ENCODE measurements around the gene APOB. TPM values are rescaled to one million over a fixed set of nuclear protein-coding genes. Genes with fewer than 3 reads are reported as not detected.

APOB gene
- total and polyA plus RNA-seq, 2 of the 13 experiments (the other 11 are each of a cell fraction or from before 2014, with no cell fraction given) = 1,569 to 2,515 TPM

DNA sequence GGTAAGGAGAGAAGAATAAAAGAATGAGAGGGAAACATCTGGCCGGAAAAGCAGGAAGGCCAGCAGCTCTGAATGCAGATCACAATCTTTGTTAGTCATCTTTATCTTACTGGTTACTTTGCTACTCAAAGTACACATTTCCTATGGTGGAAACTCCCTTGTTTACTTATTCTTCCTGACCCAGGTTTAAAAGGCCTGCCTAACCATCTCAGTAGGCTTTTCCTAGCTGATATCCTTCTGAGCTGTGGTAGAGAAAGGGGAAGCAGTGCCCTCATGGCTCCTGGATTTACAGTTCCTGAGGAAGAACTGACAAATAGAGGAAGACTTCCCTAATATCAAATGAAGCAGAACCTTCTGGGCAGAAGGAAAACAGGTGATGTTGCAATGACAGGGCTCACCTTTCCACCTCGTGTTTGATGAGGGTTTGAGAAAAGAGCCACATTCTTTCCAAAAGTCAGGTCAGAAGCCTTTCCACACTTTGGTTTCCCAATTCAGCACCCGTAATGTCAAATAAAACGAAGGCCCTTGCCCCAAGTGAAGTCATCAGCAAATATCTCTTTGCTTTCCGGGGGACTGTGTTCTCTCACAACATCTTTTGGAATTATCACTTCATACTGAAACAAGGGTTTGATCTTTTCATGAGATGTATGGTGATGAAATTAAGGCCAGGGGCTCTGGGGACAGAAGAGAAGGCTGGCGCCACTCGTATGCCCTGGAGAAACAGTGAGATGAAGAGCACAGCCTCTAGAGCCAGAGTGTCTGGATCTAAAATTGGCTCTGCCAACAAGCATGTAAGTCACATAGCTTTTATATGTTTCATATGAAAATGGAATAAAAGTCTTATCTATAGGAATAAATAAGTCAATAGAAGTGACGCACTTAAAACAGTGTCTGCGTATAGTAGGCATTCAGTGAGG, 26.7 kb upstream of the APOB start (continued):
- TF ChIP-seq U2AF2 (IDR thresholded peaks at IDR 0.05; ENCODE audit: low read depth, low read length) (no peak), MLLT10 (CRISPR knock-in tag; IDR thresholded peaks at IDR 0.05) (no peak), ZNF83 (CRISPR knock-in tag; IDR thresholded peaks at IDR 0.05; ENCODE audit: borderline replicate concordance) (no peak), HCFC1 (IDR thresholded peaks at IDR 0.05; ENCODE audit: low read depth, low read length) (no peak), NFIC (IDR thresholded peaks at IDR 0.05; ENCODE audit: low read length) (peak; percentile 90), NAIF1 (CRISPR knock-in tag; IDR thresholded peaks at IDR 0.05; ENCODE audit: borderline replicate concordance) (0 out of 2 replicates have a peak, but pooled peaks have one; percentile 53), ELF3 (CRISPR knock-in tag; IDR thresholded peaks at IDR 0.05) (peak; percentile 95), ZNF546 (CRISPR knock-in tag; conservative IDR thresholded peaks at IDR 0.05) (no peak), MAFF (IDR thresholded peaks at IDR 0.05; ENCODE audit: low read depth, low read length) (no peak), MZF1 (CRISPR knock-in tag; IDR thresholded peaks at IDR 0.05; ENCODE audit: borderline replicate concordance) (no peak), HOXA5 (CRISPR knock-in tag; IDR thresholded peaks at IDR 0.05) (peak; percentile 85), TBX3 (IDR thresholded peaks at IDR 0.05; ENCODE audit: borderline replicate concordance) (0 out of 2 replicates have a peak, but pooled peaks have one; percentile 16), MAFG (CRISPR knock-in tag; IDR thresholded peaks at IDR 0.05) (no peak), SUZ12 (IDR thresholded peaks at IDR 0.05; ENCODE audit: low read depth, low read length) (no peak), POLR2AphosphoS2 (IDR thresholded peaks at IDR 0.05; ENCODE audit: low read depth, low read length) (no peak), ZNF3 (CRISPR knock-in tag; IDR thresholded peaks at IDR 0.05) (0 out of 2 replicates have a peak, but pooled peaks have one; percentile 50), ZNF138 (CRISPR knock-in tag; IDR thresholded peaks at IDR 0.05; ENCODE audit: low read depth) (no peak), NKX3-1 (CRISPR knock-in tag; IDR thresholded peaks at IDR 0.05) (0 out of 2 replicates have a peak, but pooled peaks have one; percentile 83), SRSF4 (IDR thresholded peaks at IDR 0.05; ENCODE audit: low read depth, low read length, poor library complexity, severe bottlenecking) (no peak)
- TF ChIP-seq, protein P1, sequence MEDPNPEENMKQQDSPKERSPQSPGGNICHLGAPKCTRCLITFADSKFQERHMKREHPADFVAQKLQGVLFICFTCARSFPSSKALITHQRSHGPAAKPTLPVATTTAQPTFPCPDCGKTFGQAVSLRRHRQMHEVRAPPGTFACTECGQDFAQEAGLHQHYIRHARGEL (CRISPR knock-in tag; IDR thresholded peaks at IDR 0.05) = no peak
- TF ChIP-seq, protein P2, sequence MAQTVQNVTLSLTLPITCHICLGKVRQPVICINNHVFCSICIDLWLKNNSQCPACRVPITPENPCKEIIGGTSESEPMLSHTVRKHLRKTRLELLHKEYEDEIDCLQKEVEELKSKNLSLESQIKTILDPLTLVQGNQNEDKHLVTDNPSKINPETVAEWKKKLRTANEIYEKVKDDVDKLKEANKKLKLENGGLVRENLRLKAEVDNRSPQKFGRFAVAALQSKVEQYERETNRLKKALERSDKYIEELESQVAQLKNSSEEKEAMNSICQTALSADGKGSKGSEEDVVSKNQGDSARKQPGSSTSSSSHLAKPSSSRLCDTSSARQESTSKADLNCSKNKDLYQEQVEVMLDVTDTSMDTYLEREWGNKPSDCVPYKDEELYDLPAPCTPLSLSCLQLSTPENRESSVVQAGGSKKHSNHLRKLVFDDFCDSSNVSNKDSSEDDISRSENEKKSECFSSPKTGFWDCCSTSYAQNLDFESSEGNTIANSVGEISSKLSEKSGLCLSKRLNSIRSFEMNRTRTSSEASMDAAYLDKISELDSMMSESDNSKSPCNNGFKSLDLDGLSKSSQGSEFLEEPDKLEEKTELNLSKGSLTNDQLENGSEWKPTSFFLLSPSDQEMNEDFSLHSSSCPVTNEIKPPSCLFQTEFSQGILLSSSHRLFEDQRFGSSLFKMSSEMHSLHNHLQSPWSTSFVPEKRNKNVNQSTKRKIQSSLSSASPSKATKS (CRISPR knock-in tag; IDR thresholded peaks at IDR 0.05) = peak; percentile 16; the same call in 1 of the 2 replicates
- TF ChIP-seq, protein P3, sequence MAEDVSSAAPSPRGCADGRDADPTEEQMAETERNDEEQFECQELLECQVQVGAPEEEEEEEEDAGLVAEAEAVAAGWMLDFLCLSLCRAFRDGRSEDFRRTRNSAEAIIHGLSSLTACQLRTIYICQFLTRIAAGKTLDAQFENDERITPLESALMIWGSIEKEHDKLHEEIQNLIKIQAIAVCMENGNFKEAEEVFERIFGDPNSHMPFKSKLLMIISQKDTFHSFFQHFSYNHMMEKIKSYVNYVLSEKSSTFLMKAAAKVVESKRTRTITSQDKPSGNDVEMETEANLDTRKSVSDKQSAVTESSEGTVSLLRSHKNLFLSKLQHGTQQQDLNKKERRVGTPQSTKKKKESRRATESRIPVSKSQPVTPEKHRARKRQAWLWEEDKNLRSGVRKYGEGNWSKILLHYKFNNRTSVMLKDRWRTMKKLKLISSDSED (CRISPR knock-in tag; IDR thresholded peaks at IDR 0.05) = no peak
- TF ChIP-seq, protein P4, sequence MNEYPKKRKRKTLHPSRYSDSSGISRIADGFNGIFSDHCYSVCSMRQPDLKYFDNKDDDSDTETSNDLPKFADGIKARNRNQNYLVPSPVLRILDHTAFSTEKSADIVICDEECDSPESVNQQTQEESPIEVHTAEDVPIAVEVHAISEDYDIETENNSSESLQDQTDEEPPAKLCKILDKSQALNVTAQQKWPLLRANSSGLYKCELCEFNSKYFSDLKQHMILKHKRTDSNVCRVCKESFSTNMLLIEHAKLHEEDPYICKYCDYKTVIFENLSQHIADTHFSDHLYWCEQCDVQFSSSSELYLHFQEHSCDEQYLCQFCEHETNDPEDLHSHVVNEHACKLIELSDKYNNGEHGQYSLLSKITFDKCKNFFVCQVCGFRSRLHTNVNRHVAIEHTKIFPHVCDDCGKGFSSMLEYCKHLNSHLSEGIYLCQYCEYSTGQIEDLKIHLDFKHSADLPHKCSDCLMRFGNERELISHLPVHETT (CRISPR knock-in tag; conservative IDR thresholded peaks at IDR 0.05) = peak; percentile 67; the same call in 1 of the 2 replicates
- TF ChIP-seq, protein P5, sequence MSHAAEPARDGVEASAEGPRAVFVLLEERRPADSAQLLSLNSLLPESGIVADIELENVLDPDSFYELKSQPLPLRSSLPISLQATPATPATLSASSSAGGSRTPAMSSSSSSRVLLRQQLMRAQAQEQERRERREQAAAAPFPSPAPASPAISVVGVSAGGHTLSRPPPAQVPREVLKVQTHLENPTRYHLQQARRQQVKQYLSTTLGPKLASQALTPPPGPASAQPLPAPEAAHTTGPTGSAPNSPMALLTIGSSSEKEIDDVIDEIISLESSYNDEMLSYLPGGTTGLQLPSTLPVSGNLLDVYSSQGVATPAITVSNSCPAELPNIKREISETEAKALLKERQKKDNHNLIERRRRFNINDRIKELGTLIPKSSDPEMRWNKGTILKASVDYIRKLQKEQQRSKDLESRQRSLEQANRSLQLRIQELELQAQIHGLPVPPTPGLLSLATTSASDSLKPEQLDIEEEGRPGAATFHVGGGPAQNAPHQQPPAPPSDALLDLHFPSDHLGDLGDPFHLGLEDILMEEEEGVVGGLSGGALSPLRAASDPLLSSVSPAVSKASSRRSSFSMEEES (CRISPR knock-in tag; IDR thresholded peaks at IDR 0.05) = peak; percentile 78

Data from HepG2 (cell line).